HG02884 (cell line): ENCODE results near the gene MTSS2.

ENCODE experiments used
- ATAC-seq: cut with Tn5 transposase; IDR thresholded peaks from one replicate; pipeline ENCODE4 v1.9.1; 2021; ENCODE audit warnings: mild to moderate bottlenecking, moderate library complexity; ENCODE audit not compliant: unreplicated experiment

MTSS2 gene

GRCh38 chr16:70687671-70688245, 1.9 kb upstream of the MTSS2 start:
- no peak for ATAC-seq

- ATAC-seq, result no peak
Measured at GRCh38 chr16:70687102-70687511, 1.3 kb upstream of the MTSS2 start.

- no peak for ATAC-seq
Measured at GRCh38 chr16:70686376-70687101, 686 bp upstream of the MTSS2 start.

GRCh38 chr16:70685061-70685937, 554 bp downstream of the MTSS2 start:
- ATAC-seq, result no peak

GRCh38 chr16:70684146-70685060, 1.4 kb downstream of the MTSS2 start:
- no peak for ATAC-seq

DNA sequence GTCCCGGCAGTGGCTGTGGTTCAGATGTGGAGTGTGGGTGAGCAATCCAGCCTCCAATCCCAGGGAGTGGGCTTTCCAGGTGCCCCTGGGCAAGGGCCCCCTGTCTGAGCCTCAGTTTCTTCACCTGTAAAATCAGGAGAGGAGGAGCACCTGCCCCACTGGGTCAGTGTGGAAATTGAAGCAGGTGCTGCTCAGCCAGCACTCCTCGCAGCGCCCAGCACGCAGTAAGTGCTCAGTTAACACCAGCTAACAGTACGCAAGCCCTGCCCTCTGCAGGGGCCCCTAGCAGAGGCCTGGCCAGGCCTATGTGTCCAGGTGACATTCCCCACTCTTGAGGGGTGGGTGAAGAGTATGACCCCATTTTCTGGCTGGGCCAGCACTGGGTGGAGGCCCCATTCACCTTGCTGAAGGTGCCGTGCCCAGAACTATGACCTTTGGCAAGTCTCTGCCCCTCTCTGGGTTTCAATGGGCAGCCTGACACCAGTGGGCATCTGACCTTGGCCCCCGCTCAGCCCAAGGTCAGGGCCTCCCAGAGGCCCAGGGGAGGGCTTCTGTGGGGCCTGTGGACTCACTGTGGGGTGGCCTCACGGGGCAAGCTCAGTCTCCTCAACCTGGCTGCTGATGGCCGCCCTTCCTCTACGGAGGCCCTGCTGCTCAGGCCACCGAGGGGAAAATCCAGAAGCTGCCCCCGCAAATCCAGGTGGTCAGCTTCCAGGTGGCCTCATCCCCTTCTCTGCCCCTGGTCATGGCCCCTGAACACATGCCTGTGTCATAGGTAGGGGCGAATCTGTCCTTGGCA, 2.5 kb downstream of the MTSS2 start:
- ATAC-seq, result no peak

- no peak for ATAC-seq
Measured at GRCh38 chr16:70682239-70683145, 3.4 kb downstream of the MTSS2 start.

- ATAC-seq, result no peak
Measured at GRCh38 chr16:70681382-70682238, 4.2 kb downstream of the MTSS2 start.

GRCh38 chr16:70680495-70681381, 5.1 kb downstream of the MTSS2 start:
- no peak for ATAC-seq

DNA sequence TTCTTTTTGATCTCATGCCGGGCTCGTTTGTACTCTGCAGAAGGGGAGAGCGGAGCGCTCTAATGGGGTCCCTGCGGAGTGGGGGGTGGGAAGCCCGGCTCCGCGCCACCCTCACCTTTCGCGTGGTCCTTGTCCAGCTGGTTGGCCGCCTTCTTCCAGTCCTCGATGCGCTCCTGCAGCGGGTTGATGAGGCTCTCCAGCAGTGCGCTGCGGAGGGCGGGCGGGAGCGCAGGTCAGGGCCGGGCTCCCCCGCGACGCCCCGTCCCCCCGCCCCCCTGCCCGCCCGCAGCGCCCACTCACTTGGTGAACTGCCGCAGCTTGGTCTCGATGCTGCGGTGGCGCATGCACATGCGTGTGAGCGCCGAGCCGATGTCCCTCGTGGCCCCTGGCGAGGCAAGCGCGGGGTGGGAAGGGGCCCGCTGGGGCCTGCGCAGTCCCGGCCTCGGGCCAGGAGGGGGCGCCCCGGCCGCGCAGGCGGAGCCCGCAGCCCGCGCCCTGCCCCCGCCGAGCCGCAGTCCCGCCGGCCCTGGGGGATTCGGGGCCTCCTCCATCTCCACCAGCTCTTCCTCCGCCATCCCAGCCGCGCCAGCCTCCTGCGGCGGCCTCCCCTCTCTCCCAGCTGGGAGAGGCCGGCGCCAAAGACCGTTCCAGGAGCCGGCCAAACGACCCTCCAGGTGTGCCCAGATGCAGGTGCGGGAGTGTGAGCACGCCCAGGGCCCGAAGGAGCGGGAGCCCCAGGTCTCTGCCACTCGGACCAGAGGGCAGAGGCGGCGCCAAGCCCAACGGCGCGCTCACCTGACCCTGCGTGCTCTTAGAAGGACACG, 6.0 kb downstream of the MTSS2 start:
- no peak for ATAC-seq

DNA sequence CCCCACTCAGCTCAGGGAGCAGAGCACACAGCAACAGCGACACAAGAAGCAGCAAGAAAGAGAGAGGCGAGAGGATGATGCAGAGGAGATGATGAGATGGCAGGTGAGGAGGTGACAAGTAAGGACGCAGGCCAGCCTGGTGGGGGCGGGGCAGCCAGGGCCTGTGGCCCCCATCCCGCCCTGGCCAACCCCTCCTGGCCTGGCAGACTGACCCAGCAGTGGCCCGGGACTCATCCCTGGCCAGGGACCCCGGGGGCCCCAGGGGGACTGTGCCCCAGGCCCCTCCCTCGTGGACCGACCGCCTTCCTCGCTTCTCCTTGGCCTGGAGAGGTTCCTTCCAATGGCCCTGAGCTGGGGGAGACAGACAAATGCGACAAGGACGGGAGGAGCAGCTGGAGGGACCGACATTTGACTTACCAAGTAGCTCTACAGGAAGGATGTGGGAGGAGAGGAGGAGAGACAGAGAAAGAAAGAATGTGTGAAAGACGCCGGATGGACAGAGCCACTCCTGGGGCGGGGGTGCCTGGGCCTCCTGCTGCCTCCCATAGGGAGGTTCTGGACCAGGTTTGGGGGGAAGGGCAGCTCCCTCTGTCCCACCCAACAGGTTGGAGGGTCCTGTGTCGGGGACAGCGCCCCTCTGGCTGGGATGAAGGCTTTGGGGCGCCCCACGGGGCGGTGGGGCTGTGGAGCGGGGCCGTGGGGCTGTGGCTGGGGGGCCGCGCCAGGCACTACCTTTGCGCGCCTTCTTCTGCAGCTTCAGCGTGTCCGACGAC, 6.8 kb downstream of the MTSS2 start:
- ATAC-seq, result no peak

DNA sequence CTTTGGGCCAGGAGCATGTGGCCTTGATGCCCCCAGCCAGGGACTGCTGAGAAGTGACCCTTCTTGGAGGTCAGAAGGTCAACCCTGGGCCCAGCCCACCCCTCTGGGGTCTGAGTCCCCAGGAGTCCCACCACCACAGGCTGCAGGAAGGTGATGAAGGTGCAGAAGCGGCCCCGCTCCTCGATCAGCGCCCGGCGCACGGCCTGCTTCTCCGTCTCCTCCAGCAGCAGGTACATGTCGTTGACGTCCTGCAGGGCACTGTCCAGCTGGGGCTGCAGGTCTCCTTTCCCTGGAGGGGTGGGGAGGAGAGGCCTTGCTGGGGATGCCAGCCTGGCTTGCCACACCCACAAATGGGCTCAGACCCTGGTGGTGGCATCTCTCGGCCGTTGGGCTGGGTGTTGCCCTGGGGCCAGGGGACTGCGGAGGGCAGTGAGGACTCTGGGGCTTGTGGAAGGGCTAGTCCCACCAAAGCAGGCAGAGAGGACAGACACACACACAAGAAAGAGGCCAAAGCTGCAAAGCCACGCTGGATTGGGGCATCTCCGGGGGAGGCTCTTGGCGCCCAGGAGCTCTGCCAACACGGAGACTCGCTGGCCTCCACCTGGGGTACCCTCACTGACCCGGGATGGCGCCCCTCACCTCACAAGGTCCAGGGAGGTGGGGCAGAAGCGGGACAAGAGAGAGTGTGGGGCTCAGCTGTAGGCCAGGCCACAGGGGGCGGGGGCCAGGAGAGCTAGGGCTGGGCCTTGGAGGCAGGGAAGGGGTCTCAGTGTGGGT, 7.5 kb downstream of the MTSS2 start:
- ATAC-seq, result no peak

DNA sequence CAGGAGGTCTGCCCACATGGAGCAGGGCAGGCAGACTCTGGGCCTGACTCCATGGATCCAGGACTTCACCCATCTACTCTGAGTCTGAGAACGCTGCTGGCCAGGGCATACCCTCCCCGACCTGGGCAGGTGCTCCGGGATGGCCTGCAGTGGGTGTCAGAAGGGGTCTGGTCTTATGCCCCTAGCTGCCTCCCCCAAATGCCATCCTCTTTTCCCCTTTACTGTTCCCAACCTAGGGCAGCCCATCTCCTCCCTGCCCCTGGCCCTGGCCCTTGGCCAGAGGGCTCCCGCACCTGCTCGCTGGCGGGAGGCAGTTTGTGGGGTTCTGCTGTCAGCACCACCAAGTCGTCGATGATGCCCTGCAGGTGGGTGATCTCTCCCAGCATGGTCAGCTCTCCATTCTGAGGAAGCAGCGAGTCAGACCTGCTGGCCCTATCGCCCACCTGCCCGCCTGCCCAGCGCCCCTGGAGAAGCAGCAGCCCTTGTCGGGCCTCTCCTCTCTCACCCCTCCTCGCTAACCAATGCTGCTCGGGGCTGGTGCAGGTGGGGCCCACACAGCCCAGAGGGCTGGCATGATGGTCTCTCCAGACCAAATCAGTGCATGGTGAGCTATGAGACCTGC, 8.2 kb downstream of the MTSS2 start:
- ATAC-seq, result no peak
